ENCODE data around the gene SIAH3. TPM values are rescaled to one million over a fixed set of nuclear protein-coding genes. Genes with fewer than 3 reads are reported as not detected.

The SIAH3 gene
- total RNA-seq, 1 experiment from 2014 or later = not detected

DNA sequence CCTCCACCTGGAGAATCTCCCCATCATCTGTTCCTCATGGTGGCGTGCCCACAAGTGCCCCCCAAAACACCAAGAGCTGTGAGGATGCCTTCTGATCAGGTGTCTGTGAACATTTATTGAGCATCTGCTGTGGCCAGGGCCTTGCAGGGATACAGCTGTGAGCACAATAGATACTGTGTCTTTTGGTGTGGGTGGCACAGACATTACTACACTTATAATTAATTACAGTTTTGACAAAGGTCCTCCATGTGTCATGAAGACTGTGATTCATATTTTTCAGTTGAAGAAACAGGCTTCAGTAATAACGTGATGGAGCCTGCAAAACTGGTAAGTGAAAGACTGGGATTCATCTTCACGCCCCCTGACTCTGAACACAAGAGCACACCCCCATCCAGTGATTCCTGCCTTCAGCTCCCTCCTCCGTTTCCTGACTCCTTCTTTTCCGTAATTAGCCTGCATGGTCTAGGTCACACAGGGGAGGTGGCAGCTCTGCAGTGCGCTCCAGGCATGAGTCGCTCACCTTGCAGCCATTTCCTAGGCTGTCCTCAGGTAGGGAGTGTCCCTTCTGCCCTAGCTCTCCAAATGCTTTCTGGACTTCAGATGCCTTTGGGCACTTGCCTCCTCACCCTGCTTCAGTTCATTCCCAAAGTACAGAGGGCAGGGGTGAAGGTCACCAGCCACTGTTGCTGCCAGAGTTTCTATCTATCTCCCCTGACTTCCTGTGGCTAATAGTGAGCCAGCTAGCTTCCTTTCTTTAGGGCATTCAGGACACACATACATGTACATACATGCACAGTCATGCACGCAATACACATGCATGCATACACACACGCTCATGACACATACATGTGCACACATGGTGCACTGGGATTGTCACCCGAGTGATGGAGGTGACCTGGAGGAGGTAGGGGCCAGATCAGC lies 66.5 kb downstream of the SIAH3 start (continued):
- TF ChIP-seq, protein P1, sequence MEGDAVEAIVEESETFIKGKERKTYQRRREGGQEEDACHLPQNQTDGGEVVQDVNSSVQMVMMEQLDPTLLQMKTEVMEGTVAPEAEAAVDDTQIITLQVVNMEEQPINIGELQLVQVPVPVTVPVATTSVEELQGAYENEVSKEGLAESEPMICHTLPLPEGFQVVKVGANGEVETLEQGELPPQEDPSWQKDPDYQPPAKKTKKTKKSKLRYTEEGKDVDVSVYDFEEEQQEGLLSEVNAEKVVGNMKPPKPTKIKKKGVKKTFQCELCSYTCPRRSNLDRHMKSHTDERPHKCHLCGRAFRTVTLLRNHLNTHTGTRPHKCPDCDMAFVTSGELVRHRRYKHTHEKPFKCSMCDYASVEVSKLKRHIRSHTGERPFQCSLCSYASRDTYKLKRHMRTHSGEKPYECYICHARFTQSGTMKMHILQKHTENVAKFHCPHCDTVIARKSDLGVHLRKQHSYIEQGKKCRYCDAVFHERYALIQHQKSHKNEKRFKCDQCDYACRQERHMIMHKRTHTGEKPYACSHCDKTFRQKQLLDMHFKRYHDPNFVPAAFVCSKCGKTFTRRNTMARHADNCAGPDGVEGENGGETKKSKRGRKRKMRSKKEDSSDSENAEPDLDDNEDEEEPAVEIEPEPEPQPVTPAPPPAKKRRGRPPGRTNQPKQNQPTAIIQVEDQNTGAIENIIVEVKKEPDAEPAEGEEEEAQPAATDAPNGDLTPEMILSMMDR (IDR thresholded peaks at IDR 0.05 in 2 of 3, conservative IDR thresholded peaks at IDR 0.05 in 1 of 3; ENCODE audit: borderline replicate concordance in 1 of 3, insufficient read depth in 1 of 3, low read depth in 2 of 3, low read length in 2 of 3) = no peak

DNA sequence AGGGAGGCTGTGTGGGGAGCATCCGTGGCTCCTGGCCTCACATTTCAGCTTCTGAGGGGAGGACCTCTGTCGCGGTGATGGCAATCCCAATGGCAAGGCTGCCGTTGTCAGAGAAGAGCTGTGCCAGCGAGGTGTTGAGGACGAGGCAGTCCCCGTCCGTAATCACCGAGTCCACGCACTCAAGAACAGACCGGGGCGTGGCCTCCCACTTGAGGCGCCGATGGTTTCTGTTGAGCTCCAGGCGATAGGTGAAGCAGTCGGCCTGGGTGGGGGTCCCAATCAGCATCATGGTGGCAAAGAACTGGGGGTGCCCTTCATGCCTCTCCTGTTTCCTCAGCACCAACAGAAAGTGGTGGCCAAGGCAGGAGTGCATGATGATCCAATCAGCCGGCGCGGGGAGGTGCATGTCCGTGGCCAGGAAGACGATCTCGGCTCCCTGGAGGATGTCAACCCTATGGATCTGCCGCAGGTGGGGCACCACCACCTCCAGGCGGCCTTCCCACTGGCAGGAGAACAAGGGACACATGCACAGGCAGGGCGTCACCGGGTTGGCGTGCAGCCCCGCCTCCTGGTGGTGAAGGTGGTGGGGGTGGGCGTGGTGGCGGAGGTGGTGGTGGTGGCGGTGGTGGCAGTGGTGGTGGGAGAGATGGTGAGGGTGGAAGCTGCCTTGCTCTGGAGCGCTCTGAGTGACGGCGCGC lies 68.1 kb downstream of the SIAH3 start:
- no peaks in the 10 kb centered on the region for H4K20me1 ChIP-seq (ENCODE audit: insufficient read depth)
- RAD21 ChIA-PET (ENCODE audit: low non-redundant PET in 1 of 2, low total read pairs in 2 of 2, uncharacterized antibody in 2 of 2, unreplicated experiment in 2 of 2) = no interaction called here

More for the DNA sequence above, 68.1 kb downstream of the SIAH3 start:
- no peaks in the 10 kb centered on the region for H3K9me2 ChIP-seq (ENCODE audit: insufficient read depth)
- ATAC-seq (no peak), DNase-seq (ENCODE audit: low read depth, low spot score) (no peak)
- no TSS peak for BruUV-seq (replicated peaks)
- TF ChIP-seq CEBPB (IDR thresholded peaks at IDR 0.05; ENCODE audit: low read depth) = no peak
- TF ChIP-seq YY1 (IDR thresholded peaks at IDR 0.05; ENCODE audit: extremely low read depth, insufficient replicate concordance, low read depth, low read length) = no peak
- no peak for TF ChIP-seq RAD21 (IDR thresholded peaks at IDR 0.05; ENCODE audit: low read depth)
- TF ChIP-seq SP1 (IDR thresholded peaks at IDR 0.05; ENCODE audit: low read depth) = no peak
- TF ChIP-seq TCF7L2 (IDR thresholded peaks at IDR 0.05; ENCODE audit: borderline replicate concordance, extremely low read depth, insufficient read depth, insufficient read length) = no peak
- TF ChIP-seq SRF (IDR thresholded peaks at IDR 0.05; ENCODE audit: low read depth) = no peak
- TF ChIP-seq, protein P2, sequence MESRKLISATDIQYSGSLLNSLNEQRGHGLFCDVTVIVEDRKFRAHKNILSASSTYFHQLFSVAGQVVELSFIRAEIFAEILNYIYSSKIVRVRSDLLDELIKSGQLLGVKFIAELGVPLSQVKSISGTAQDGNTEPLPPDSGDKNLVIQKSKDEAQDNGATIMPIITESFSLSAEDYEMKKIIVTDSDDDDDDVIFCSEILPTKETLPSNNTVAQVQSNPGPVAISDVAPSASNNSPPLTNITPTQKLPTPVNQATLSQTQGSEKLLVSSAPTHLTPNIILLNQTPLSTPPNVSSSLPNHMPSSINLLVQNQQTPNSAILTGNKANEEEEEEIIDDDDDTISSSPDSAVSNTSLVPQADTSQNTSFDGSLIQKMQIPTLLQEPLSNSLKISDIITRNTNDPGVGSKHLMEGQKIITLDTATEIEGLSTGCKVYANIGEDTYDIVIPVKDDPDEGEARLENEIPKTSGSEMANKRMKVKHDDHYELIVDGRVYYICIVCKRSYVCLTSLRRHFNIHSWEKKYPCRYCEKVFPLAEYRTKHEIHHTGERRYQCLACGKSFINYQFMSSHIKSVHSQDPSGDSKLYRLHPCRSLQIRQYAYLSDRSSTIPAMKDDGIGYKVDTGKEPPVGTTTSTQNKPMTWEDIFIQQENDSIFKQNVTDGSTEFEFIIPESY (IDR thresholded peaks at IDR 0.05; ENCODE audit: extremely low read depth, insufficient replicate concordance, low read length) = no peak
- no peak for TF ChIP-seq EGR1 (IDR thresholded peaks at IDR 0.05; ENCODE audit: low read depth)
- no peak for TF ChIP-seq SIN3A (IDR thresholded peaks at IDR 0.05; ENCODE audit: low read depth)
- TF ChIP-seq, protein P1 (IDR thresholded peaks at IDR 0.05 in 2 of 3, conservative IDR thresholded peaks at IDR 0.05 in 1 of 3; ENCODE audit: borderline replicate concordance in 1 of 3, insufficient read depth in 1 of 3, low read depth in 2 of 3, low read length in 2 of 3) = no peak
- TF ChIP-seq EZH2 (IDR thresholded peaks at IDR 0.05) = no peak
- no peaks in the 10 kb centered on the region for H3K9me3 ChIP-seq (ENCODE audit: control insufficient read depth in 1 of 2, insufficient read depth in 1 of 2, low read depth in 1 of 2, low read length in 2 of 2)
- CTCF ChIA-PET = no interaction called here
- H2AFZ ChIP-seq (ENCODE audit: low read depth, low read length, poor library complexity, severe bottlenecking) = no peak overlapping the region
- H3K79me2 ChIP-seq (ENCODE audit: insufficient read depth, low read length) = no peaks in the 10 kb centered on the region
- no peak overlapping the region for H3K4me2 ChIP-seq (ENCODE audit: low read length)
- H3K27me3 ChIP-seq (ENCODE audit: insufficient read depth, low read length) = no peaks in the 10 kb centered on the region; the same call in 1 of the 2 replicates
- intact Hi-C loops (cut with micrococcal nuclease) = no loop called here
- no peak overlapping the region for H3K4me3 ChIP-seq (replicated peaks in 1 of 2; ENCODE audit: low read depth in 1 of 2, low read length in 2 of 2)
- no peaks in the 10 kb centered on the region; a peak in 1 of 4 replicates for H3K4me1 ChIP-seq (ENCODE audit: control insufficient read depth in 1 of 2, insufficient read depth in 2 of 2, low read length in 2 of 2)
- H3K9ac ChIP-seq (ENCODE audit: low read length) = no peak overlapping the region
- no peaks in the 10 kb centered on the region for H3K36me3 ChIP-seq (ENCODE audit: control insufficient read depth in 1 of 2, insufficient read depth in 2 of 2, low read length in 2 of 2)
- no peak overlapping the region for H3K27ac ChIP-seq (ENCODE audit: low read depth, low read length)
- POLR2A ChIA-PET = no interaction called here
